GM18517 (cell line): ENCODE data around the gene SBK1.
"Not testable (repeated sequence)": the region's sequence is repeated elsewhere in the genome, so short reads cannot be mapped to it uniquely, and the experiment has no call there.

ENCODE experiments used
- ATAC-seq: cut with Tn5 transposase; IDR thresholded peaks from one replicate; pipeline ENCODE4 v1.9.1; 2021; ENCODE audit warnings: mild to moderate bottlenecking, moderate library complexity; ENCODE audit not compliant: unreplicated experiment

The SBK1 gene

DNA sequence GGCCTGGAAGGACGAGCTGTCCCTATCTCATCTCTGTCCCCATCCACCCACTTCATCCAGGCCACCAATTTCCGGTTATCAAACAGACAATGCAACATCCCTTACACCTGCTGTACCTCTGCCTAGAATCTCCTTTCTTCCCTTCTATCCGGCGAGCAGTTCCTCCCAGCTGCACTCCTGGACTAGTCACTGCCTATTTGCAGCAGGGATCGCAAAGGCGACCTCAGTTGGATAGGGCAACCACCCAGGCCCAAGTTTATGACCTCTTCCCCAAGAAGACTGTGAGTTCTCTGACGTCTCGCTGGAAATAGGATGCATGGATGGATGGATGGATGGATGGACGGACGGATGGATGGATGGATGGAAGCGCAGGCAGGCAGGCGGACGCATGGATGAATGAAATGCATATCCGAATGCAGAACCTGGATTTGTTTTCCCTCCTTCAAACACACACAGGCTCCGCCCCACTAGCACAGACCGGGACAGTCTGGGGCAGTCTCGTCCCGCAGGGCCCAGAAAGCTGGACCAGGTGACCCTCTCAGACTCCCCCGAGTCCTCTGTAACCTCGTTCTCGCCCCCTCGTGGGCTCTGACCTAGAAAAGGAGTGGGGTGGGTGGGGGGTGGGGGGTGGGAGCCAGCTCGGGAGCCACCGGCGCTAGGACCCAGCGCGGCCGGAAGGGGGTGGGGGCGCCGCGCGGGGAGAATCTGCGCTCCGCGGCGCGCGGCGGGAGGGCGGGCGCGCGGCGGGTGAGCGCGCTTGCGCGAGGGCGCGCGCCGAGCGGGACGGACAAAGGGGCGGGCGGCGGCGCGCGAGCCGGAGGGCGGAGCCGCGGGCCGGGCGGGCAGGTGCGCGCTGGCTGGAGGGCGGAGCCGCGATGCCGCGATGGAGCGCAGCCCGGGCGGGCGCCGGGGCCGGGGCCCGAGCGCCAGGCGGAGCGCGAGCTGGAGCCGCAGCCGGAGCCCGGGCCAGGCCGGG lies at the start of gene SBK1:
Gene SBK1 (plus strand): TSS at position 875 of the 976 bp plus-strand sequence. CDS start 24,867 bp downstream, outside the sequence.
- peak; percentile 80 for ATAC-seq

- ATAC-seq: not testable (repeated sequence)
Observed at GRCh38 chr16:28249483-28249882, 42.8 kb upstream of the SBK1 start.

- ATAC-seq: no peak
Observed at GRCh38 chr16:28250999-28251398, 41.3 kb upstream of the SBK1 start.

- no peak for ATAC-seq
Observed at GRCh38 chr16:28254158-28254557, 38.2 kb upstream of the SBK1 start.

DNA sequence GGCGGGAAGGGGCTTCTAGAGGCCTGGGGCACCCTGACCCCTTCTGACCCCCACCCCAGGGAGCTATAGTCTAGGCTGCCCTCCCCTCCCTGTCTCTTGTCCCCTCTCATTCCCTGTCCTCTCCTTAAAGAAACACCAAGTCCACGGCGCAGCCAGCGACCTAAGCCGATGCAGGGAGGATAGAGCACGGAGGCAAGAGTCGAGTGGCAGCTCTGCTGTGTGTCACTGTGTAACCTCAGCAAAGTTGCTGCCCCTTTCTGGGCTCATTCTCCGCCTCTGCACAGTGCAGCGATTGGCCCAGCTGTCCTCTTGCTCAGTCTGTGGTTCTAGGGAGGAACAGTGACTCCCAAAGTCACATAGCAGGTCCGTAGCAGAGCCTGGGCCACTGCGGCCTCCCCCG lies 36.5 kb upstream of the SBK1 start:
- ATAC-seq: no peak

GRCh38 chr16:28257256-28257655 lies 35.1 kb upstream of the SBK1 start:
- no peak for ATAC-seq

GRCh38 chr16:28258567-28258966 lies 33.8 kb upstream of the SBK1 start:
- ATAC-seq: no peak

- ATAC-seq: no peak
Observed at GRCh38 chr16:28259091-28259780, 33.1 kb upstream of the SBK1 start.

GRCh38 chr16:28259781-28260150 lies 32.6 kb upstream of the SBK1 start:
- no peak for ATAC-seq

- ATAC-seq: no peak
Observed at GRCh38 chr16:28260193-28260592, 32.1 kb upstream of the SBK1 start.

DNA sequence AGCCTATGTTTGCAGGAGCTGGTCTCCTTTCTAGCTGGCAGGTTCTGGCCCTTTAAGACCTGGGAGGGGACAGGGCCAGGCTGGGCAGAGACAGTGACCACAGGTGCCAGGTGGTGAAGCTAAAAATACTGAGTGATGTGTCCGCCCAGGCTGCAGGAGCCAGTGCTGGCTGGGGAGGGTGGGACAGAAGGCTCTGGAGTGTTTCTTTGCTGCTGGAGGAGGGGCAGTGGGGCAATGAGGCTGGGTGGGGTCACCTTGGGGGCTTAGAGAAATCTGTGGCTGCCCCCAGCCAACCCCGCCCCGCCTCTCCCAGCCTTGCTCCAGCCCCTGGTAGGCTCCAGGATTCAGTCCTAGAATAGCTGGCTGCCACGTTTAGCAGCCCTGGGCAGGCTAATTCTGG lies 30.4 kb upstream of the SBK1 start:
- ATAC-seq: no peak

DNA sequence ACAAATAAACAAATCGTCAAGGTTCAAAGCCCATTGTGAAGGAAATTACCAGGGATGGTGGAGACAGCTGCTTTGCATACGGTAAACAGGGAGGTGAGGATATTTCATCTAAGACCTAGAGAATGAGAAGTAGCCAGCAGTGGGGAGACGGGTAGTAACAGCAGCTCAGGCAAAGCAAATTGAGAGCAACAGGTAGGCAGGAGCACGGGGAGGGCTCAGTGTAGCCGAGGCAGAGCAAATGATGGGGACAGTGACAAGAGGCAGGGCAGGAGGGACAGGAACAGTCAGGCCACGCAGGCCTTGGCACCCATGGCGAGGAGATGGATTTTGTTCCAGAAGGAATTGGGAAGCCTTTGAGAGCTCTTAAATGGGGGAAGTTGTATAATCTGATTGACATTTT lies 29.0 kb upstream of the SBK1 start:
- no peak for ATAC-seq

DNA sequence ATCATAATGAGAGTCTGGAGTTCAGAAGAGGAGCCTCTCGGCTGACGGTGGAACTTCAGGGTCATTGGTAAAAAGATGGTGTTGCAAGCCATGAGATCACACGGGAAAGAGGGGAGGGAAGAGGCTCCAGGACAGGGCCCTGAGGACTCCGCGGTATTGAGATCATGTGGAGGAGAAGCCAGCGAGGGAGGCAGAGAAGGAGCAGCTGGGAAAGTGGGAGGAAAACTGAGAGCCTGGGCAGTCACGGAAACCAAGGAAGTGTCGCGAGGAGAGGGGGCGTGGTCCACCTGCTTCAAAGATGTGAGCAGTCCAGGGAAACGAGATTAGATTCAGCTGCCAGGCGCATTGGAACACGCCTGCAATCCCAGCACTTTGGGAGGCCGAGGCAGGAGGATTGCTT lies 27.7 kb upstream of the SBK1 start:
- ATAC-seq: no peak

GRCh38 chr16:28265822-28266221 lies 26.5 kb upstream of the SBK1 start:
- ATAC-seq: no peak

- ATAC-seq: no peak
Observed at GRCh38 chr16:28267356-28267755, 25.0 kb upstream of the SBK1 start.

GRCh38 chr16:28273511-28273910 lies 18.8 kb upstream of the SBK1 start:
- no peak for ATAC-seq

DNA sequence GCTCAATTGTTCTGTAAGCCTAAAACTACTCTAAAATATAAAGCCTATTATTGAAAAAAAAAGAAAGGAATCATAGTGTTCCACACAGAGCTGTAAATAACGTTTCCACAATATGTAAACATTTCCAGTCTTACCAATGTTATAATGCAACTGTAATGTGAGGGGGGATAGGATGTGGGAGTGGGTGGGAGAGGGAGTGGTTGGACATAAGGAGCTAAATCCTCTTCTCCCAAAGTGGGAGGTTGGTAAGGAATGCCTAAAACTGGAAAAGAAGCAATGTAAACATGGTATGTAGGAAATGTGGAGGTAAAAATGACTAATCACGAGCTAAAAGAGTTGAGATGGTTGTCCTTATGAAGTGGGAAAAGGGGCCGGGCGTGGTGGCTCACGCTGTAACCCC lies 17.6 kb upstream of the SBK1 start:
- no peak for ATAC-seq

DNA sequence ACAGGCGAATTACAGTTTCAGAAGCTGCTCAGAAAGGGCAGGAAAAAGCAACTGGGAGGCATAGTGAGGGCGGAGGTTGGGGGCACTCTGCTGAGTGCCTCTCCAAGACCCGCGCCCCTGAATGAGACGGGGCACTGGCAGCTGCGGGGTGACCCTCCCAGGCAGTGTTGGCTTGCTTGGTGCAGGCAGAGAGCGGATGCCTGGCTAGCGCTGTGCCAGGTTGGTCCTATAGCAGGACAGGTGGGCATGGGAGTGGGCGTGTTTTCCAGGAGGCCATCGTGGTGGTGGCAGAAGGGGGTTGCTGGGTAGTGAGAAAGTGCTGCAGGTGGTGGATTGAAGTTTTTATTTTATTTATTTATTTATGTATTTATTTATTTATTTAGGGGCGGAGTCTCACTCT lies 16.0 kb upstream of the SBK1 start:
- ATAC-seq: no peak

GRCh38 chr16:28277537-28278388 lies 14.6 kb upstream of the SBK1 start:
- ATAC-seq: peak; percentile 64

- ATAC-seq: no peak
Observed at GRCh38 chr16:28279006-28279405, 13.3 kb upstream of the SBK1 start.
